Right renal pelvis (tissue), 4 donors: ENCODE measurements around the gene NALCN. TPM values are rescaled to one million over a fixed set of nuclear protein-coding genes. Genes with fewer than 3 reads are reported as not detected.
"Not testable (repeated sequence)": the region's sequence is repeated elsewhere in the genome, so short reads cannot be mapped to it uniquely, and the experiment has no call there.

Source experiments
- DNase-seq, 4 donors: peaks; one replicate each; pipeline ENCODE4 v3.0.0-alpha.2; 2013; ENCODE audit warnings: low read depth in 4 of 4, low spot score in 3 of 4, missing footprints in 1 of 4
- polyA plus RNA-seq, 4 donors: library from polyadenylated mRNA; unstranded; fragments of 120-200 nt; gene quantifications; one replicate each; pipeline ENCODE4 v1.2.1, GENCODE V29; 2013; ENCODE audit not compliant: insufficient read length in 4 of 4

The NALCN gene
- polyA plus RNA-seq, 4 donors, result 0.86 to 1.5 (median 1.1) TPM

DNA sequence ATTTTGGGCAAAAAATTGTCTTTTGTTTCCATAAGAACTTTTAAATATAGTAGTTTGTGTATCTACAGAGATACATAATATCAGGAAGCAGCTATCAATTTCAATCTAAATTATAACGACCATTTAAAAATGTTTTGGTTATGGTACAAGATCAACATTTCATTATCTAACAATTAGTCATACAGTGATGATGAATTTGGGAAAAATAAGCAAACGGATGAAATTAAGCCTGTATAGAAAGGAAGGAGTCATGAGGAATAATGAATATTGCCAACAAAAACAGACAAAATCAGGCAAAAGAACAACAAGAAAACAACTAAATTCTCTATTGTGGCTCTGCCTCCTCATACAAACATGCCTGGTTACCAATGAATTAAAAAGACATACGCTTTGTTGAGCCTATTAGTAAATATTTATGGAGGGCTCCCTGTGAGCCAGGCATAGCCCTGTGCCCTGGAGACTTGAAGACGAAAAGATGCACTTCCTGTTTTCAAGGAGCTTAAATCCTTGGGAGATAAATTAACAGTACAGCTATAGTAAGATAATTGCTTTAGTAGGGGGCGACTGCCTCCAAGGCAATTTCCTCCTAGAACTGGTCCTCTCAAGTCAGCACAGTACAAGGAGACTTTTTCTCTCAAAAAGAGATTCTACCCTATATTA is 73.0 kb downstream of the NALCN start:
- DNase-seq, result no peak

DNA sequence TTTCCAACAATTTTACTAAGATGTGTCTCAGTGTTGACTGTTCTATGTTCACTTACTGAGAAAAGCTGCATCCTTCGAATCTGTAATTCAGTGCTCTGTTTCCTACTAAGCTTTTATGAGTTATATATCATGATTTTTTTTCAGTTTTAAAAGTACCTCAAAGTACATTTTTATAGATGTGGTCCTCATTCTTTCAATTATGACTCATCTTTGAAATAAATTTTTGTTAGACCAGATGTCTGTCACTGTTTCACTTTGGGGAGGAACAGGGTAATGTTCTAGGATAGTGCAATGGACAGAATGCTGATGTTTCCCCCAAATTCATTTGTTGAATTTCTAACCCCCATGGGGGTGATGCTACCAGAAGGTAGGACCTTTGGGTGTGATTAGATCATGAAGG is 74.8 kb downstream of the NALCN start:
- DNase-seq, result no peak

DNA sequence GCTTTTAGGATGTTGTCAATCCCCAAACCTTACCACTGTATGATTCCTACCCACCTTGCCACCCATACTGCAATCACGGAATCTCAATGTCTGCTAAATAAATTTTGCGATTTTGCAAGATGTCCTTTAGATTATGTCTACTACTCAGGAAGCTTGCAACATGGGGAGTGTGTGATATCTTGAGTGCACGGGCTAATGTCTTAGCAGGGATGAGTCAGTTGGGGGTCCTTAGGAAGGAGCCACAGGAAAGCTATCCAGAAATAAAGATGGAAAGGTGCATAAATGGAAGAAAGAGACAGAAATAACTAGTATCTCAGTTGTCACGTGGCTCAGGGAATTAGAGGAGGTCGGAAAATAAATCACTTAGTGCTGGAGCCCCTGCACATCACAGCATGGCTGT is 77.1 kb downstream of the NALCN start:
- DNase-seq, result no peak

DNA sequence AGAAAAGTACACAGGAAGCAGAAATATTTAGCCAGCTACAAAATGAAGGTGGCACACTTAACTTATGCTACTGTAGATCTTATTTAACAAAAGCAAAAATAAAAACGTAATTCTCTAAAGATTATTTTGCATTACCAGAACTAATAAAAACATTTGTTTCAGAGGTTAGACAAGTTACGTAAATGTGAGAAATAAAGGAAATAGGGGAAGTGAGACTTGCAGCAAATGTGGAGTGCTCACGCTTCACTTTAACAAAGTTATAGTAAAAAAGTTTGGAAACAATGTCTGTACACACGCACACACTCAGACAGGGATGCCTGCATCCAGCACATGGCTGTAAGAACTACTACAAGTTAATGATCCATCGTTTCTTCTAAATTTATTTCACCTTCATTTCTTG is 83.7 kb downstream of the NALCN start:
- no peak for DNase-seq

DNA sequence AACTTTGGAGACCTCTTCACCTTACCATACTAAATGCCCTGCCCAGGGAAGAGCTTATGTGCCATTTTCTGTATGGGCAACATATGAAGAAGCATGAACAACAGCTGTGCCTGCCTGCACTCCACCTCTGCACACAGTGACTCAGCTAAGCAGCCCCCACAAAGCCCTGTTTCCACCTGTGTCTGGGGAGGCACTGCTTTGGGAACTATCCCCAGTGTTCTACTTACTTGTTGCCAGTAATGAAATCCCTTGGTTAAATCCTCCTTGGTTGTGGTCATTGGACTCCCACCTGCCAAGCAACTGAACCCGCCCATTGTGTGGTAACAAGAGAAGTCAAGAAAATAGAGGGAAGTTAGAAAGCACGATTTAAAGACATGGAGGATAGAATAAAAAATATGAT is 84.6 kb downstream of the NALCN start:
- DNase-seq, result no peak

DNA sequence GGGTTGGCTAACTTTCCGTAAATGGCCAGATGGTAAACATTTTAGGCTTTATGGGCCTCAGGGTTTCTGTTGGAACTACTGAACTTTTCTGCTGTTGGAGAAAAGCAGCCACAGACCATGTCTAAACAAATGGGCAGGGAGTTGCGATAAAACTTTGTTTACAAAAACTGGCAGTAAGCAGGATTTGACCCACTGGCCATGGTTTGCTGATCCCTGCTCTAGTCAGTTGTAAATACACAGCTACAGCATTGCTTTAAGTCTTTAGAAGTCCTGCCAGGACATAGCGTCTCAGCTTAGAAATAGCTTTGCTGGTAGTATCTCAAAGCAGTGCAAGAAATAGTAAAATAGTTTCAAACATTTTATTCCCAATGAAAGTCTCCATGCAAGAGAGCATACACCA is 88.4 kb downstream of the NALCN start:
- peak in 1 of 4 donors; percentile 12 for DNase-seq

DNA sequence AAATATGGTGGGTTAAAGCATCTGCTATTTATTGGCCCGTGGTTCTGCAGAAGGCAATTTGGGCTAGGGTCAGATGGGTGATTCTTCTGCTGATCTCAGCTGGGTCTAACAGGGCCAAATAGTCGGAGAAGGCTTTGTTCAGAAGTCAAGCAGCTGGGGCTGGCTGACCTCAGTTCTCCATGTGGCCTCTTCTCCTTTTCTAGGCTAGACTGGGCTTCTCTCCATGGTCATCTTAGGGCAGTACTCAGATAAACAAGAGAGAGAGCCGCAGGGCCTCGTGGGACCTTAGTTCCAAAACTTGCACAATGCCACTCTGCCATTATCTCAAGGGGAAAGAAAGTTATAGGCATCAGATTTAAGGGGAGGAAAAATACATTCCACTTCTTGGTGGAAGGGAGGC is 89.6 kb downstream of the NALCN start:
- DNase-seq, result no peak

DNA sequence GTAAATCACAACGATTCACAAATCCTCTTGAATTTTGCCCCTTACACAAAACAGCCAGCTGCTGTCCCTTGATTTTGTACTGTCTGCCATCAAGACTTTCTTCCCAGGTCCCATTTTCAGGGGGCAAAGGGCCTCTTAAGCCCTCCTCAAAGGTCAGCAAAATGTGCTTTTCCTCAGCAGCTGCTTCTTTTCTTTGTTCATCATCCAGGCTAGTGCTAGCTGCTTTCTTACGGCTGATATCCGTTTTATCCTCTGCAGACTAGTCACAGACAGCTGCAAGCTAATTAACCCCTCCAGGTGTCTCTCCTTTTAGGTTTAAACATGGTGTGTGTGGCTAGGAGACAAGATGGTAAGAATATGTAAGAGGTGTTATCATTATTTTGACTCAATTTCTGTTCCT is 90.9 kb downstream of the NALCN start:
- no peak for DNase-seq

DNA sequence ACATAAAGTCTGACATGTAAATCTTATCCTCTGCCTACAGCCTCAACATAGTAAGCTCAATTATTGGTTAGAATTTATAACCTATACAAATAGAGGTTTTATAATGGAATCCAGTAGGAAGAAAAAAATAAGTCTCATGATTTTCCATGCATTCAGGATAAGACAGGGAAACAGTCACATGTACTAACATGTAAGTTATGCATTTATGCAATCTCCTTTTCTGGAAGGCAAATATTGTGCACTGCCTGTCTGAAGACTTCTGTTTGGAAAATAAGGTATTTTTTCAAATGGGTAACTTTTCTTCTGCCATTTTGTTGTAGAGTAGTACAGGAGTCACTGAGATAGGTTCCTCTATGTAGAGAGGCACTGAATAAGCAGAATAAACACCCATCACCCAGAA is 92.7 kb downstream of the NALCN start:
- no peak for DNase-seq

DNA sequence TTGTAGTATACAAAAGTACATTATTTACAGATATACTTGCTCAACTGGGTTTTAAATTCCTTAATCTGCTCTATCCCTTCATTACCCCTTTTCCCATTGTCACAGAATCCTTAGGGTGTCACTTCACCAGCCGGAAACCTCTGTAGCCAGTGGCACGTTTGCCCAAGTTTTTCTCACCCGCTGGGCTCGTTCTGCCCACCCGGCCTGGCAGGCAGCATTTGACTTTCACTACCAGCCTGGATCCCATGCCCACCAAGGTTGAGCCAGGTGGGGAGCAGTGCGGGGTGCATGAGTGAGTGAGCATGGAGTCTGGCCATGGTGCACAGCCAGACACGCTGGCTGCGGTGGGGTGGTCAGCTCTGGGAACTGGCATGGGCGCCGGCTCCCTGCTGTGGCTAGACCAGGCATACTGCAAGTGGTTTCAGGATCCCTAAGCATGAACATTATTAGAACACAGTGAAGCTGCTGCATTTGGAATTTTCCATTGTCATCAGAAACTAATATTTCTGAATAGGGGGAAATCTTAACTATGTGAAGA is 98.3 kb downstream of the NALCN start:
- DNase-seq, result no peak

DNA sequence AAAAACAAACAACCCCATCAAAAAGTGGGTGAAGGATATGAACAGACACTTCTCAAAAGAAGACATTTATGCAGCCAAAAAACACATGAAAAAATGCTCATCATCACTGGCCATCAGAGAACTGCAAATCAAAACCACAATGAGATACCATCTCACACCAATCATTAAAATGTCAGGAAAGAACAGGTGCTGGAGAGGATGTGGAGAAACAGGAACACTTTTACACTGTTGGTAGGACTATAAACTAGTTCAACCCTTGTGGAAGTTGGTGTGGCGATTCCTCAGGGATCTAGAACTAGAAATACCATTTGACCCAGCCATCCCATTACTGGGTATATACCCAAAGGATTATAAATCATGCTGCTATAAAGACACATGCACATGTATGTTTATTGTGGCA is 102.8 kb downstream of the NALCN start:
- not testable (repeated sequence) for DNase-seq

DNA sequence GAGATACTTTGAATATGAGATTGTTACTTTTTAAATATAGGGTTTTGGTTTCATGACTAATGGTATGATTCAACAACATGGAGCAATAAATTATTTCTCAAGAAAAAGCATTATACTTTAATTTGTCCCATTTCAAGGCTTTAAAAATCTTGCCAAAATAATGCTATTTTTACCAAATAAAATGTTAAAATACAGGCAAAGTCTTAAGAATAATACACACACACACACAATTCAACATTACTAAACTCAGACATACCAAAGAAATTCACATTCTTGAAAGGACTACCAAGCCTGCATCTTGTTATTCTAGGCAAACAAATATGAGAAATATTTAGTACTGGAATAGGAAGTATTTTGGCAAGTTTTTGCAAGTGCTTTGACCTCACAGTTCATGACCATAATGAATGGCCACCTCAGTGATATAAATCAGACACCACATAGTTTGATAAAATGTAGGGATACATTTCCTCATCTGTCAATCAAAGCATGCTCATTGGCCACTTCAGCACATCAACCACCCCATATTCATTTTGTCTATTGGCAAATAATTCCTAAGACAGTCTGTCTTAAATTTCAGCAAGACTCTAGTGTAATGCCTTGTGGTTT is 107.2 kb downstream of the NALCN start:
- DNase-seq, result no peak

DNA sequence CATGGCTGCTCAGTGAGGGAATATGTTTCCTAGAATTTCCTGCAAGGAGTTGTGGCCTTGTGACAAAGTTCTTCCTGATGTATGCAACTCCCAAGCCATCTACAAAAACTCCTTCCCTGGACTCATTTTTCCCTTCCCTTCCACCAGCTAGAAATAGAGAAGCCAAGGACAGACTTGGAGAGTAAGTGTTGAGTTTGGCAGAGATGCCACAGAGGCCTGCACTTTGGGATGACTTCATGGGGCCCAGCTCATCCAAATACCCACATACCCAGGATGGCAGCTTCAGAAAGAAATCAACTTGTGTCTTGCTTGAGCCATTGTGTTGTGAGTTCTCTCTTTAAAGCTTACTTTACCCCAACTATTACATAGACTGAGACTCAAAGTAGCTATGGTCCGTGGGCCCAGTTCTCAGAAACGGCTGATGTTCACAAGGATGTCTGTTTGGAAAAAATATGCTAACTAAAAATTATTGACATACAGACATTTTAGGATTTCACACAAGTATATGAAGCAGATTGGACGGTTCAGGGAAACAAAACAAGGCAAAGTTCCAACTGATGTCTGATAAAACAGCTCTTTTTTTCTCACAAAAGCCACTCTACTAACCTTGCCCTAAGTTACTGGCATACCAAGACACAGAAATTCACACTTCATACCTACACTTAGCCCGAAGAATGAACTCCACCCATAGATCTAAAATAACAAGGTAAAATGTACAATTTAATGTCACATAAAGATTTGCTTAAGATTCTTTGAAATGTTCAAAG is 107.9 kb downstream of the NALCN start:
- DNase-seq, result no peak

DNA sequence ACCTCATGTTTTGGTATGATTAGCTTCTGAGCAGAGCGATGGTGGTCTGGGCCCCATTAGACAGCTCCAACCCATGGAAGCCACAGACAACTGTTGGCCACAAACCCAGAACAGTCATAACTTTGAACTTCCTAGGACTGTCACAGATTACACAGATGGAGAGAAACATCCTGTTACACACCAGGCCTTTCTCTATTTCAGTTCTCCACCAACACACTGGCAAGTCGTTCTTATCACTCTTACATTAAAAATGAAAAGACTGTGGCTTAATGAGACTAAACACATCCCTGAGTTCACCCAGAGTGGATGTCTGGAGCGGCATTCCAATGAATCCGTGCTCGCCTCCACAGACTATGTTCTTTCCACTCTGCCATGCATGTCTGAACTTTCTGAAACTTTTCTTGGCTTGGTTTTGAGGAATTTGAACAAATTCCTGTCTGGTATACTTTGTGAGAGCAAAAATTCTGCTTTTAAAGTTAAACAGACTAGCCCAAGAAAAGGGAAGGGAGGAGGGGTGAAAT is 109.1 kb downstream of the NALCN start:
- no peak for DNase-seq

DNA sequence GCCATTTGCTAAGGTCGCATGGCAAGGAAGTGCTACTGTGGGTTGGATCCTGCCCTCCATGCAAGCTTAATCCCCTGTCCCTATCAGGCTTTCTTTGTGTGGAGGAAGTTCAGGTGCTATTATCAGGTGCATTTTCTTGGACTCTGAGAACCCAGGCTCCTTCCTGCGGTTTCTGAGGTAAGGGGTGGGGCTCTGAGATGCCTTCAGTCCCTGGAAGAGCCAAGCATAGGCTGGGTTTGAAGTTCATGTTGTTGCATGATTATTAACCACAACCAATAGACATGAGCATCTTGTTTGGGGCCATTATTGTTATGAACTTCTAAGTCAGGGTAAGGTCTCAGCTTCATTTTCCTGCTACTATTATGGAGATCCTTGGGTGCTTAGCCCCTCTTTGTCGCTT is 109.5 kb downstream of the NALCN start:
- DNase-seq, result no peak

DNA sequence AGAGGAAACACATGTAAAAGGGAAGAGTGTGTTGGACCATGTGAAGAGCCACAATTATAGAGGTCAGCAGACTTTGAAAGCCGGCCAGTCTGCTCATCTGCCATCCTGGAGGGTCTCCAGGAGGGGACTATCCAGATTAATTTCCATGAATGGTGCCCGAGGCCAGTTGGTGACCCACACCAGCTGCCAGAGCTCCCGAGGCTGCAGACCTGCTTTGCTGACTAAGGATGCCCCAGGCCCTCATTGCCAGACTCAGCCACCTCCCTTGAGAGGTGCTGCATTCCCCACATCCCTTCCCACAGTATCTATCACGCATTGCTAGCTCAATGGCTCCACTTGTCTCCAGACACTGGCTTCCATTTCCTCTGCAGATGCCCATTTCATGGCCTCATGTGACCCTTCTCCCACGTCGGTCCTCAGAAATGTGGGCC is 110.3 kb downstream of the NALCN start:
- no peak for DNase-seq

DNA sequence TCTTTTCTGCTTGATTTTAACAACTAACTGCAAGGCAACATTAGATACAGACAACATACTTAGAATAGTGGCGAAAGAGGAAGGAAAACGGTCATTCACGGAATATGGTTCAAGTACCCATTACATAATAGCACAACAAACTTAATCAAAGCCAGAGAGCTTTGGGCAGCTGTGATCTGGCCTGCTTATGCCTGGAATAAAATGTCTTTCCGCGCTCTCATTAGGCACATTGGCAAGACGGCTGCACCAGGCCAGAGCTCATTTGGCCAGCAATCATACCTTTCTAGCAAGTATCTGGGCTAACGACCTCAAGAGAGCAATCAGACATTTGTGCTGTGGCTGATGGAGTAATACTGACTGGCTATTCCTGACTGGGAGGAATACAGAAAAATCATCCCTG is 112.8 kb downstream of the NALCN start:
- DNase-seq, result no peak

DNA sequence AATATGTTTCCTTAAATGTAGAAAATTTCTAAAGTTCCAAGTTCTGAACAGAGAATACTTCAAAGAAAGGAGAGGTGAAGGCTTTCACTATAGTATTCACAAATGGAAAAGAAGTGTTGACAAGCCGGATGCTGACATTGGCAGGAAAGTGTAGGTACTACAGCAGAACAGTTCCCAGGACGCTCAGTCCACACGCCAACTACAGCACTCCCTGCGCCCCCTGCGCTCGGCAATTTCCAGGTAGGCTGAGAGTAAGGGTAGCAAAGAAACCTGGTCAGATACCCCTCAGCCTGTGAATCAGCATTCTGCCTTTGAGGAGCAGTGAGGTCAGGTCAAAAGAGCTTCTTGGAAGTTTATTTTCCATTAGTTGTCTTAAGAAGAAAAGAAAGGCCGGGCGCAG is 115.3 kb downstream of the NALCN start:
- no peak for DNase-seq

DNA sequence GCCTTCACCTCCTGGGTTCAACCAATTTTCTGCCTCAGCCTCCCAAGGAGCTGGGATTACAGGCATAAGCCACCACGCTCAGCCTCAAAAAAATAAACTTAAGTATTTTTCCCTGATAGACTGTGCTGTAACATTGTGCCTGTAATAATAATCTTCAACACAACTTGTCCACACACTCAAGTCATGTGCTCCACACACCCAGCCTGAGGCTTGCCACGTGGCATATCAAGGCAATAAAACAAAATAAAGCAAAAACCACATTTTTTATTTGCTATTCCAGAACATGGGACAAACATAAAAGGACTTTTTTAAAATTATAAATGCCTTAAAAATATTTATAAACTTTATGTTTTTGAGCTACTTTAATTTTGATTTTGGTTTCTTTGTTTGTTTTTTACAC is 115.8 kb downstream of the NALCN start:
- DNase-seq, result no peak

DNA sequence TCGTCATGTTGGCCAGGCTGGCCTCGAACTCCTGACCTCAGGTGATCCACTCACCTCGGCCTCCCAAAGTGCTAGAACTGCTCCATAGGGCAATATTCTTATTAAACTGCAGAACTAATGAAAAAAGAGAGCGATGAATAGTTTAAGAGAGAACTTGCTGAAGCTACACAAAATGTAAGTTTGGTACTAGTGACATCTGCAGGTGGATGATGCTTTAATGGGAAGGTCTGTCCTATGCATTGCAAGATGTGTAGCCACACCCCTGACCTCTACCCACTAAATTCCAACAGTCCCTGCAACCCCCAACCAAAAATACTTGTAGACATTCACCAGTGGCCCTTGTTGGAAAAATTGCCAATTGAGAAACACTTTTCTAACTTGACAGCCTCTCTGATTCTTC is 117.8 kb downstream of the NALCN start:
- no peak for DNase-seq

DNA sequence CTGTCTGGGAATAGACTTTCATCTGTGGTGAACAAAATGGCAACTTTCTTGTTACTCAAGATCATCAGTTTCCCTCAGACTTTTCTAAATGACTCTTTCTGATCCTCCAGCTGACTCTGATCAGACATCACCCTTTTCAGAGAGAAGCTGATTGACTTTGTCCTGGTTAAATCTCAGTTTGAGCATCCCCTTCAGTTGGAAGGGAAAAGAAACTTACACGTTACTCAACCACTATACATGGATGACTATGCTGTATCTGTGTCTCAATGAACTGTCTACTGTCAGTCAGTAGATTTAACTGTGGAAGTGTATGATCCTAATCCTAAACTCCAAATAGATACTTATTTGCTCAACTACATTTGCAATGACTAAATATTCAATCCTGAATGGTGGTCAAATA is 118.5 kb downstream of the NALCN start:
- DNase-seq, result no peak

DNA sequence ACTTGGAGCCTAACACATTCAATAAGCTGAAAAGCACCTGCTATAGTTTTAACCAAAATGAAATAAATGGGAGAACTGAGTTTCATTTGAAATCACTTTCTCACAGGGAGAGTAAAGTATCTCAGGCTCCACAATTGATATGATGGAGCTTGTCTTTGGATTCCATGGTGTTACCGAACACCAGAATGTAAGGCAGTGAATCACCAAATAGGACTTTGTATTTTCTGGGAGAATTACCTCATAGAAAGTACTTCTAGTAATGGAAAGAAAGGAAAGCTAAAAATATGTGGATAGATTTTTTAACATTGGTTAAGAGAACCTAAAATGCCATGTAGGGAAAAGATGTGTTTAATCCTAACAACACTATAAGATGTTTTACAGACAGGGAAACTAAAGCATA is 123.6 kb downstream of the NALCN start:
- DNase-seq, result no peak
